AG09319 (cell line): ENCODE data around the gene EPHA5.

Experiments used
- DNase-seq: peaks from one replicate; pipeline ENCODE4 v3.0.0-alpha.2; 2010; ENCODE audit warnings: low read depth; ENCODE audit errors: extremely low read depth
- TF ChIP-seq, protein P1 (sequence below): IDR thresholded peaks from 2 replicates; pipeline ENCODE4 v1.5.1; 2011; ENCODE audit warnings: low read depth, mild to moderate bottlenecking, inconsistent platforms, low read length, moderate library complexity

EPHA5 gene

DNA sequence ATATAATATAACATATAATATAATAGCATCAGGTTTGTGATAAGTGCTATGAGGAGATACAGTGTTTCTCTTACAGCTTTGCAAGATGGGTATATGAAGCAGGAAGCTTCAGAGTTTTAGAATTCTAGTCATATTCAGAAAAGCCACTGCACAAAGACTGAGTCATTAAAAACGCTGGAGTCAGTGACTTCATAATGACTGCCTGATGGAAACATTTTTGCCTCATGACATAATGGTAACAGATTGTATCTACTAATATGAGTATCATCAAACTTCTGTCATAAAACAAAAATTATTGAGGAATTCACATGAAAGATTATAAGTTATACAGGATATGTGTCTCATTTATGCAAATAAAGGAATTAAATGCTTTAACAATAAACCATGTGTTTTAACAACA is 46.8 kb downstream of the EPHA5 start:
- TF ChIP-seq, protein P1, sequence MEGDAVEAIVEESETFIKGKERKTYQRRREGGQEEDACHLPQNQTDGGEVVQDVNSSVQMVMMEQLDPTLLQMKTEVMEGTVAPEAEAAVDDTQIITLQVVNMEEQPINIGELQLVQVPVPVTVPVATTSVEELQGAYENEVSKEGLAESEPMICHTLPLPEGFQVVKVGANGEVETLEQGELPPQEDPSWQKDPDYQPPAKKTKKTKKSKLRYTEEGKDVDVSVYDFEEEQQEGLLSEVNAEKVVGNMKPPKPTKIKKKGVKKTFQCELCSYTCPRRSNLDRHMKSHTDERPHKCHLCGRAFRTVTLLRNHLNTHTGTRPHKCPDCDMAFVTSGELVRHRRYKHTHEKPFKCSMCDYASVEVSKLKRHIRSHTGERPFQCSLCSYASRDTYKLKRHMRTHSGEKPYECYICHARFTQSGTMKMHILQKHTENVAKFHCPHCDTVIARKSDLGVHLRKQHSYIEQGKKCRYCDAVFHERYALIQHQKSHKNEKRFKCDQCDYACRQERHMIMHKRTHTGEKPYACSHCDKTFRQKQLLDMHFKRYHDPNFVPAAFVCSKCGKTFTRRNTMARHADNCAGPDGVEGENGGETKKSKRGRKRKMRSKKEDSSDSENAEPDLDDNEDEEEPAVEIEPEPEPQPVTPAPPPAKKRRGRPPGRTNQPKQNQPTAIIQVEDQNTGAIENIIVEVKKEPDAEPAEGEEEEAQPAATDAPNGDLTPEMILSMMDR = no peak
- no peak for DNase-seq

GRCh38 chr4:65617416-65617815 is 52.9 kb downstream of the EPHA5 start:
- no peak for DNase-seq
- TF ChIP-seq, protein P1 = no peak

- TF ChIP-seq, protein P1 = no peak
- DNase-seq = no peak
Measured at GRCh38 chr4:65604515-65604914, 65.8 kb downstream of the EPHA5 start.

GRCh38 chr4:65600656-65601055 is 69.6 kb downstream of the EPHA5 start:
- no peak for DNase-seq
- TF ChIP-seq, protein P1 = no peak

- no peak for DNase-seq
- TF ChIP-seq, protein P1 = no peak
Measured at GRCh38 chr4:65599340-65599739, 70.9 kb downstream of the EPHA5 start.

GRCh38 chr4:65597697-65598096 is 72.6 kb downstream of the EPHA5 start:
- DNase-seq = no peak
- TF ChIP-seq, protein P1 = no peak

GRCh38 chr4:65592089-65592488 is 78.2 kb downstream of the EPHA5 start:
- TF ChIP-seq, protein P1 = no peak
- DNase-seq = no peak

- TF ChIP-seq, protein P1 = no peak
- no peak for DNase-seq
Measured at GRCh38 chr4:65589921-65590320, 80.4 kb downstream of the EPHA5 start.
